CD4-positive, CD25-positive, alpha-beta regulatory T cell (primary cell): Measurements from ENCODE around the gene RNF40. TPM values are rescaled to one million over a fixed set of nuclear protein-coding genes. Genes with fewer than 3 reads are reported as not detected.
A peak's percentile ranks its signal among the peaks of the same experiment; 100 is the strongest.

ENCODE experiments used
- ATAC-seq, 2 donors: fragments of 150-1000 bp; cut with Tn5 transposase; one replicate each; pipeline ENCODE4 v1.10.0; 2021; ENCODE audit warnings: low read depth in 2 of 2, moderate number of reproducible peaks in 2 of 2, moderate library complexity in 1 of 2
- DNase-seq, 3 donors: peaks; one replicate each; pipeline versions ENCODE4 v3.0.0 to v3.0.0-alpha.2; 2012 to 2022; ENCODE audit warnings: mixed read lengths in 1 of 3
- H3K27ac ChIP-seq: one replicate; pipeline ENCODE4 v1.7.0; 2013; ENCODE audit warnings: mild to moderate bottlenecking, low read length; ENCODE audit not compliant: insufficient read depth, poor library complexity, severe bottlenecking
- H3K27me3 ChIP-seq: one replicate; pipeline ENCODE4 v1.7.0; 2013; ENCODE audit warnings: low read length; ENCODE audit not compliant: control insufficient read depth, insufficient read depth
- H3K36me3 ChIP-seq: one replicate; pipeline ENCODE4 v1.7.0; 2013; ENCODE audit warnings: mild to moderate bottlenecking, low read length, moderate library complexity; ENCODE audit not compliant: control insufficient read depth, insufficient read depth
- H3K4me1 ChIP-seq: 2 replicates; pipeline ENCODE4 v1.7.0; 2013; ENCODE audit warnings: mild to moderate bottlenecking, low read length; ENCODE audit not compliant: insufficient read depth, control insufficient read depth, poor library complexity, severe bottlenecking
- H3K4me3 ChIP-seq: one replicate; pipeline ENCODE4 v1.7.0; 2013; ENCODE audit warnings: low read depth, mild to moderate bottlenecking, low read length, moderate library complexity
- H3K9me3 ChIP-seq, 2 experiments: 1 replicate in 1 of 2; 2 replicates in 1 of 2; pipeline ENCODE4 v1.7.0; 2013; ENCODE audit warnings: low read length in 2 of 2, mild to moderate bottlenecking in 1 of 2, moderate library complexity in 1 of 2; ENCODE audit not compliant: control insufficient read depth in 2 of 2
- H3K27ac Mint-ChIP-seq, 3 donors: one replicate each; pipeline ENCODE4 v1.8.0; 2020 to 2022; ENCODE audit warnings: mild to moderate bottlenecking in 3 of 3, mixed read lengths in 3 of 3, moderate library complexity in 2 of 3
- H3K27me3 Mint-ChIP-seq: one replicate; pipeline ENCODE4 v1.8.0; 2022; ENCODE audit warnings: mild to moderate bottlenecking, mixed read lengths
- H3K36me3 Mint-ChIP-seq: one replicate; pipeline ENCODE4 v1.8.0; 2020; ENCODE audit warnings: mixed read lengths
- H3K4me1 Mint-ChIP-seq, 4 donors: one replicate each; pipeline ENCODE4 v1.8.0; 2020 to 2022; ENCODE audit warnings: mixed read lengths in 4 of 4, mild to moderate bottlenecking in 1 of 4
- H3K4me3 Mint-ChIP-seq, 4 donors: one replicate each; pipeline ENCODE4 v1.8.0; 2020 to 2022; ENCODE audit warnings: mild to moderate bottlenecking in 4 of 4, mixed read lengths in 4 of 4, moderate library complexity in 3 of 4
- H3K9me3 Mint-ChIP-seq, 7 donors: one replicate each; pipeline ENCODE4 v1.8.0; 2020 to 2022; ENCODE audit warnings: mixed read lengths in 7 of 7, mild to moderate bottlenecking in 3 of 7, moderate library complexity in 2 of 7
- polyA plus RNA-seq, 4 donors: library from polyadenylated mRNA; unstranded; fragments of 300-500 nt; fragmentation: Illumina TruSeq; gene quantifications; one replicate each; pipeline ENCODE4 v1.2.3, GENCODE V29; 2021
- total RNA-seq: library from RNA; stranded (reverse); gene quantifications from one replicate; pipeline ENCODE4 v1.2.3, GENCODE V29; 2022

Gene RNF40
- total and polyA plus RNA-seq, 5 donors from 2014 or later: 19.0 to 66.2 (median 25.9) TPM

GRCh38 chr16:30793508-30794069 lies 31.5 kb downstream of the RNF40 start:
- H3K4me3 Mint-ChIP-seq: no peak overlapping the region
- H3K4me3 ChIP-seq: no peak overlapping the region
- H3K27me3 Mint-ChIP-seq: peaks cover 10% of the 10 kb centered on the region
- no peaks in the 10 kb centered on the region for H3K36me3 ChIP-seq
- H3K9me3 ChIP-seq: no peaks in the 10 kb centered on the region
- no peak overlapping the region for H3K27ac ChIP-seq
- no peak for ATAC-seq
- no peak for DNase-seq
- H3K4me1 Mint-ChIP-seq: no peaks in the 10 kb centered on the region
- H3K9me3 Mint-ChIP-seq: no peaks in the 10 kb centered on the region
- no peaks in the 10 kb centered on the region for H3K27me3 ChIP-seq
- no peaks in the 10 kb centered on the region for H3K4me1 ChIP-seq
- no peak overlapping the region for H3K27ac Mint-ChIP-seq
- no peaks in the 10 kb centered on the region for H3K36me3 Mint-ChIP-seq

GRCh38 chr16:30794634-30795033 lies 32.5 kb downstream of the RNF40 start:
- no peaks in the 10 kb centered on the region for H3K9me3 ChIP-seq
- DNase-seq: no peak
- H3K27ac ChIP-seq: no peak overlapping the region
- no peaks in the 10 kb centered on the region for H3K36me3 Mint-ChIP-seq
- no peak for ATAC-seq
- H3K9me3 Mint-ChIP-seq: no peaks in the 10 kb centered on the region
- no peak overlapping the region for H3K4me3 Mint-ChIP-seq
- no peak overlapping the region for H3K4me3 ChIP-seq
- H3K27me3 ChIP-seq: no peaks in the 10 kb centered on the region
- H3K4me1 Mint-ChIP-seq: no peaks in the 10 kb centered on the region
- H3K4me1 ChIP-seq: no peaks in the 10 kb centered on the region
- H3K27ac Mint-ChIP-seq: peak overlapping the region in 1 of 3 donors; percentile 0
- H3K27me3 Mint-ChIP-seq: peaks cover 4% of the 10 kb centered on the region
- no peaks in the 10 kb centered on the region for H3K36me3 ChIP-seq

DNA sequence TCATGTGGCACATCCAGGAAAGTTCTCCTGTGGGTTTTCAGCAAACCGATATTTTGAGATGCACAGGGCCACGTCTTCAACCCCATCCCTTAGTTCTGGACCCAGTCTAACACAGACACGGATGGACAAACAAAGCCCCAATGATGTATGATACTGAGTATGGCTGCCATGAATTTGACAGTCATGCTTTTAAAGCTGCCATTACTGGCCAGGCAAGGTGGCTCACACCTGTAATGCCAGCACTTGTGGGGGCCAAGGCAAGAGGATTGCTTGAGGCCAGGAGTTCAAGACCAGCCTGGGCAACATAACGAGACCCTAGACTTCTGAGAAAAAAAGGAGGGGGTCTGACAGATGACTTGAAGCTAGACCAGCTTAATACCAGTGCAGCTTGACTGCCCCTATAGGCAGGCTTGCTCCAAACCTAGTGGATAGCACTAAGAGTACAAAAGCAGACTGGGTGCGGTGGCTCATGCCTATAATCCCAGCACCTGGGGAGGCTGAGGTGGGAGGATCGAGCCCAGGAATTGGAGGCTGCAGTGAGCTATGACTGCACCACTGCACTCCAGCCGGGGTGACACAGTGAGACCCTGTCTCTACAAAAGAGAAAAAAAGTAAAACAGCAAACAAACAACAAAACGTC lies 35.7 kb downstream of the RNF40 start:
- Histone ChIP-seq H3K4me3 (no peak overlapping the region), H3K36me3 (no peaks in the 10 kb centered on the region), H3K4me1 (no peaks in the 10 kb centered on the region), H3K27me3 (no peaks in the 10 kb centered on the region), H3K9me3 (no peaks in the 10 kb centered on the region), H3K27ac (no peak overlapping the region)
- Mint-ChIP-seq H3K4me1 (no peaks in the 10 kb centered on the region), H3K36me3 (no peaks in the 10 kb centered on the region), H3K9me3 (no peaks in the 10 kb centered on the region), H3K4me3 (no peak overlapping the region), H3K27me3 (peaks cover 4% of the 10 kb centered on the region), H3K27ac (no peak overlapping the region)
- no peak for ATAC-seq
- DNase-seq: no peak

DNA sequence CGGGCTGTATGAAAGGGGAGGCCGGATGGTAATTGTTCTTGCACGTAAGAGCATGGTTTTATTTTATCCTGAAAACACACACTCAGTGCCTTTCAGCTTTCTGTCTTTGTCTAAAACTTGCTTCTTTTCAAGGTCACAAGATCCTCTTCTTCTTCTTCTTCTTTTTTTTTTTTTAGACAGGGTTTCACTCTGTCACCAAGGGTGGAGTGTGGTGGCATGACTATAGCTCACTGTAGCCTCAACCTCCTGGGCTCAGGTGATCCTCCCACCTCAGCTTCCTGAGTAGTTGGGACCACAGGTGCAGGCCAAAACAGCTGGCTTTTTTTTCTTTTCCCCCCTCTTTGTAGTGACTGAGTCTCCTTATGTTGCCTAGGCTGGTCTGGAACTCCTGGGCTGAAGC lies 40.8 kb downstream of the RNF40 start:
- Histone ChIP-seq H3K36me3 (no peaks in the 10 kb centered on the region), H3K4me3 (no peak overlapping the region), H3K27ac (no peak overlapping the region), H3K27me3 (no peaks in the 10 kb centered on the region), H3K9me3 (no peaks in the 10 kb centered on the region), H3K4me1 (peaks cover 18% of the 10 kb centered on the region)
- ATAC-seq (no peak), DNase-seq (peak in 1 of 3 donors; percentile 26)
- H3K4me1 Mint-ChIP-seq: peaks cover 0 to 18% (median 7%) of the 10 kb centered on the region in 4 donors
- no peaks in the 10 kb centered on the region for H3K36me3 Mint-ChIP-seq
- no peaks in the 10 kb centered on the region for H3K9me3 Mint-ChIP-seq
- H3K27ac Mint-ChIP-seq: no peak overlapping the region
- peaks cover 12% of the 10 kb centered on the region for H3K27me3 Mint-ChIP-seq
- peak overlapping the region in 1 of 4 donors; percentile 24 for H3K4me3 Mint-ChIP-seq

DNA sequence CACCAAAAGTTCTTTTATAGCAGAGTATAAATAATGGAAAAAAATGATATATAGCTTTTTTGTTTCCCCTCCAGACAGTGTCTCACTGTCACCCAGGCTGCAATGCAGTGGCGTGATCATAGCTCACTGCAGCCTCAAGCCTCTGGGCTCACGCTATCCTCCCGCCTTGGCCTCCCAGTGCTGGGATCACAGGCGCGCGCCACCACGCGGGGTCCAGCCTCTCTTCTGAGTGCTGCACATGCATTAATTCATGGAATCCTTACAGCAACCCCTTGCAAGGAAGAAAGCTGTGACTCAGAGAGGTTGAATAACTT lies 42.9 kb downstream of the RNF40 start:
- H3K27me3 Mint-ChIP-seq: peaks cover 15% of the 10 kb centered on the region
- Histone ChIP-seq H3K36me3 (no peaks in the 10 kb centered on the region), H3K4me1 (peaks cover 18% of the 10 kb centered on the region), H3K4me3 (no peak overlapping the region), H3K27me3 (no peaks in the 10 kb centered on the region), H3K27ac (no peak overlapping the region), H3K9me3 (no peaks in the 10 kb centered on the region)
- H3K9me3 Mint-ChIP-seq: no peaks in the 10 kb centered on the region
- DNase-seq (no peak), ATAC-seq (no peak)
- peak overlapping the region; percentile 58 to 86 (median 80) for H3K4me3 Mint-ChIP-seq
- H3K4me1 Mint-ChIP-seq: peaks cover 0 to 18% (median 7%) of the 10 kb centered on the region in 4 donors
- peak overlapping the region in 2 of 3 donors; percentile 32 to 55 for H3K27ac Mint-ChIP-seq
- H3K36me3 Mint-ChIP-seq: no peaks in the 10 kb centered on the region

DNA sequence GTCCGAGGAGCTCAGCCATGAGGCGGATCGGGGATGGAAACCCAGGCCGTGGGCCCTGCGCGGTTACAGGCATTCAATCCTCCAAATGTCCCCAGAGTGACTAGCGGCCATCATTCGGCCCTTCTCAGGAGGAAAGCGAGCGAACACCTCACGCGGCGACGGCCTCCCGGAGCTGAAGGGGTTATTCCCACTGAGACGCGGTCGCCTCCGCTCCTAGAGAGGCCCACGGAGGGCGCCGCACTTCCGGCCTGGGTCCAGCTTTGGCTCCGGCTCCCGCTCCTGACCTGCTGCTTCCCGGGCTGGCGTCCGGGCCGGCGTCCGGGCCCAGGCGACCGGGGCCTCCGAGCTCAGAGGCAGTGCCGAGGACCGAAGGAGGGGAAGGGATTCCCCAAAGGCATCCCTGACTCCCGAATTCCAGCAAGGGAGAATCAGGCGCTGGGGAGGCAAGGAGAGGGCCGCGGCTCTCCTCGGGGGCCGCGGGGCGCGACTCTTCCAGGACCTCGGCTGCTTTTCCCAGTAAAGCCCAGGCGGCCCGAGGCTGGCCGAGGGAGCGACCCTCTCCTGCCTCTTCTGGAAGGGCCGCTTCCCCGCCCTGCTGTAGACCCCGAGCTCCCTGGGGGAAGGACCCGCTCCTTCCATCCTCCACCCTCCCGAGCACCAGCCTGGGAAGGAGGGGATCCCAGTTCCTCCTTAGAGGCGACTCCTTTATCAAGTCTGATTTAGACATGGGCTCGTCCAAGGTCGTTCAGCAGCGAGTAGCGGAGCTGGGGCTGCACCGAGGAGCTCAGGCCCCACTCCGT lies 43.4 kb downstream of the RNF40 start:
- no peaks in the 10 kb centered on the region for H3K36me3 ChIP-seq
- H3K36me3 Mint-ChIP-seq: no peaks in the 10 kb centered on the region
- H3K27ac Mint-ChIP-seq: peak overlapping the region in 2 of 3 donors; percentile 55 to 87
- no peak overlapping the region for H3K27ac ChIP-seq
- peaks cover 0 to 18% (median 7%) of the 10 kb centered on the region in 4 donors for H3K4me1 Mint-ChIP-seq
- DNase-seq (peak; percentile 36 to 48 (median 38)), ATAC-seq (peak; percentile 76 to 88)
- peak overlapping the region; percentile 26 for H3K4me3 ChIP-seq
- no peaks in the 10 kb centered on the region for H3K27me3 ChIP-seq
- peaks cover 15% of the 10 kb centered on the region for H3K27me3 Mint-ChIP-seq
- H3K4me3 Mint-ChIP-seq: peak overlapping the region; percentile 75 to 86 (median 82)
- no peaks in the 10 kb centered on the region for H3K9me3 Mint-ChIP-seq
- no peaks in the 10 kb centered on the region for H3K9me3 ChIP-seq
- peaks cover 18% of the 10 kb centered on the region for H3K4me1 ChIP-seq

- Mint-ChIP-seq H3K27me3 (peaks cover 15% of the 10 kb centered on the region), H3K4me1 (peaks cover 0 to 18% (median 7%) of the 10 kb centered on the region in 4 donors), H3K27ac (no peak overlapping the region), H3K9me3 (no peaks in the 10 kb centered on the region), H3K36me3 (no peaks in the 10 kb centered on the region), H3K4me3 (no peak overlapping the region)
- Histone ChIP-seq H3K4me1 (peaks cover 18% of the 10 kb centered on the region), H3K36me3 (no peaks in the 10 kb centered on the region), H3K9me3 (no peaks in the 10 kb centered on the region), H3K27ac (no peak overlapping the region), H3K27me3 (no peaks in the 10 kb centered on the region), H3K4me3 (no peak overlapping the region)
- DNase-seq (no peak), ATAC-seq (no peak)
Measured at GRCh38 chr16:30808146-30808545, 46.0 kb downstream of the RNF40 start.
